Uterus (tissue), 2 donors: ENCODE data around the gene BIRC7.

ENCODE experiments used
- CTCF ChIP-seq, 4 experiments: fragments of 200-600 bp in 2 of 4; fragments of 450-650 bp in 2 of 4; sonication (generic) in 2 of 4; IDR thresholded peaks; one replicate each; pipeline ENCODE4 v1.5.1; 2016 to 2019; ENCODE audit warnings: antibody characterized with exemption in 4 of 4, mild to moderate bottlenecking in 2 of 4, moderate library complexity in 1 of 4
- POLR2A ChIP-seq, 2 donors: fragments of 450-650 bp; IDR thresholded peaks; one replicate each; pipeline ENCODE4 v1.6.1; 2016; ENCODE audit warnings: antibody characterized with exemption in 2 of 2, mild to moderate bottlenecking in 1 of 2, moderate library complexity in 1 of 2

DNA sequence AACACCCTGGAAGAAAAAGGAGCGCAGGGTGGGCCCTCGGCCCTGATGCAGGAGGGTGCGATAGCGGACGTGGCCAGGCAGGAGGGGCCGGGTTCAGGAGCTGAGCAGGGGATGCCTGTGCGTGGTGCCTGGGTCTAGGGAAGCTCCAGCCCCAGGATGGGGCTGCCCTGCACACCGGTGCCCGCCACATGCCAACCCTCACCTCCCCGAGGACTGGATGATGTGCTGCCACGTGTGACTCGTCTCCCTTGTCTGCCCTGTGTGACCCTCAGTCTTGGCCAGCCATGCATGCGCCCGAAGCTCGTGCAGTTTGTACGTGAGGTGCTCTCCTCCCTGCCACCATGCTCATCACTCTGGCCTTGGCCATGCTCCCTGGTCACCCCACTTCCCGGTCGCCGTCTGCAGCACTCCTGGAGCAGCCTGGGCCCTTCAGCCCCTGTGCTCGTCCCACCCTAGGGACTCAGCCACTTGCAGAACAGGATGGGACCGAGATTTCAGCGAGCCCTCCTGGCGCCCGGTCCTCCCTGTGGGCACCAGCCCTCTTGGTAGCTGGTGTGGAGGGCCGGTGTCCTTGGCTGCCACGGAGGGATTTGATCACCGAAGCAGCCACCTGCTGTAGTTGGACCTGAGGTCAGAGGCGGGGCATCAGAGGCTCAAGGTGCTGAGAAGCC lies 53.0 kb downstream of the BIRC7 start:
- TF ChIP-seq POLR2A (IDR thresholded peaks at IDR 0.05) (no peak), CTCF (IDR thresholded peaks at IDR 0.05) (no peak)
